GM21825 (cell line): ENCODE data around the gene SMU1.
A peak's percentile ranks its signal among the peaks of the same experiment; 100 is the strongest.
"Not testable (repeated sequence)": the region's sequence is repeated elsewhere in the genome, so short reads cannot be mapped to it uniquely, and the experiment has no call there.

Experiments
- ATAC-seq: cut with Tn5 transposase; IDR thresholded peaks from one replicate; pipeline ENCODE4 v1.9.1; 2021; ENCODE audit warnings: mild to moderate bottlenecking, moderate library complexity; ENCODE audit not compliant: unreplicated experiment

The SMU1 gene

GRCh38 chr9:33017283-33018041 is 59.0 kb downstream of the SMU1 start:
- peak; percentile 63 for ATAC-seq

- ATAC-seq = no peak
Observed at GRCh38 chr9:33014665-33015014, 61.8 kb downstream of the SMU1 start.

GRCh38 chr9:33013962-33014664 is 62.4 kb downstream of the SMU1 start:
- ATAC-seq = no peak

- ATAC-seq = no peak
Observed at GRCh38 chr9:33012328-33013069, 64.0 kb downstream of the SMU1 start.

GRCh38 chr9:33011831-33012230 is 64.6 kb downstream of the SMU1 start:
- ATAC-seq = no peak

- ATAC-seq = no peak
Observed at GRCh38 chr9:33007755-33008154, 68.7 kb downstream of the SMU1 start.

GRCh38 chr9:33005335-33005734 is 71.1 kb downstream of the SMU1 start:
- ATAC-seq = not testable (repeated sequence)

GRCh38 chr9:33000682-33001055 is 75.8 kb downstream of the SMU1 start:
- not testable (repeated sequence) for ATAC-seq

- ATAC-seq = no peak
Observed at GRCh38 chr9:32992595-32993238, 83.8 kb downstream of the SMU1 start.

GRCh38 chr9:32991897-32992594 is 84.4 kb downstream of the SMU1 start:
- no peak for ATAC-seq
